NCI-H2171 (cell line): ENCODE measurements around the gene CCDC38.
A peak's percentile ranks its signal among the peaks of the same experiment; 100 is the strongest.
"Not testable (repeated sequence)": the region's sequence is repeated elsewhere in the genome, so short reads cannot be mapped to it uniquely, and the experiment has no call there.

ENCODE experiments used
- DNase-seq: peaks from one replicate; lab custom pipeline; 2025; lab: John Stamatoyannopoulos, UW

CCDC38 gene

DNA sequence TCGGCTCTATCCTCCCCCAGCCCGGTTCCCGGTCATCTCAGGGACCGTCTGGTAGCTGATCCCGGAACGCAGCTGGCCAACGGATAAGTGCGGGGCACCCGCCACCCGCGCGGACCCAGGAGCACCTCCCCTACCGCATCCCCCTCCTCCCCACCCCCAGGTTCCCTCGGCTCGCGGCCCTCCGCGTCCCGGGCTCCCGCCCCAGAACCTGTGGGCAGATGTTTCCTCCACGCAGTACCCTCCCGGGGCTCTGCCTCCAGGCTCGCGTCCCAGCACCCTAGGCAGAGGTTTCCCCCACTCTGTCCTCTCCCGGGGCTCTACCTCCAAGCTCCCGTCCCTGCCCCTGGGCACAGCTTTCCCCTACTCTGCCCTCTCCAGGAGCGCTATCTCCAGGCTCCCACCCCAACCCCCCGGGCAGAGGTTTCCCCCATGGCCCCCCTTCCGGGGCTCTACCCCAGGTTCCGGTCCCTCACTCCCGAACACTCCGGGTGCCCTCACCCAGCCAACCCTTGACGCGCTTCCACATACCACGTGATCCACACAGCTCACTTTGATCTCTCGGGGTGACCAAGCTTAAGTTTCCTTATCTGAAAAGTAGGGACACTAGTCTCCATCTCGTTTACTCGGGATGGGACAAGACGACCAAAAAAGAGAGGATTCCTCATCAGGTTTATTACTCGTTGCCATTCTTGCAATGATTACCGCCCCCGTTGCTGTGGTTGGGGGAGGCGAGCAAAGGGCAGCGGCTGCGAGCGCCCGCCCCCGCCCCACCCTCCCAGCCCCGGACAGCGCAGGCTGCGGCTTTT lies at the start of gene CCDC38:
TSS of gene CCDC38 (minus strand) at position 91 of the 806 bp plus-strand sequence. CDS start 6,105 bp downstream, outside the sequence.
- DNase-seq, result peak; percentile 87

DNA sequence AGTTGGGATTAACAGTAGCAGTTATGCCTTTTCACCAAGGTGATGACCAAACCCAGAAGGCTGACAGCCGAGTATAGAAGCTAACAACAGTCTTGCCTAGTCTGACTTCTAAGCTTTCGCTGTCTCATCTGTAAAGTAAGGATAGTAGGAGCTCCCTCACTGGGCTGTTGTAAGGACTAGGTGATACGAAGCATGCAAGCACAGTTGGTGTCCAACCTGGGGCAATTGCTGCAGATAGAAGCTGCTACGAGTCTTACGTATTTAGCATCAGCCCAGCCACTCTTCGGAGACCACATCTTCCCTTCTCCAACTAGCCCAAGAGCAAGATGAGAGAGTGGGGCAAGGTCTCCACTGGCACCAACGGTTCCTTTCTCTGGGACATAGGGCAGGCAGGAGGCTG lies 47.7 kb upstream of the CCDC38 start:
- DNase-seq, result no peak

DNA sequence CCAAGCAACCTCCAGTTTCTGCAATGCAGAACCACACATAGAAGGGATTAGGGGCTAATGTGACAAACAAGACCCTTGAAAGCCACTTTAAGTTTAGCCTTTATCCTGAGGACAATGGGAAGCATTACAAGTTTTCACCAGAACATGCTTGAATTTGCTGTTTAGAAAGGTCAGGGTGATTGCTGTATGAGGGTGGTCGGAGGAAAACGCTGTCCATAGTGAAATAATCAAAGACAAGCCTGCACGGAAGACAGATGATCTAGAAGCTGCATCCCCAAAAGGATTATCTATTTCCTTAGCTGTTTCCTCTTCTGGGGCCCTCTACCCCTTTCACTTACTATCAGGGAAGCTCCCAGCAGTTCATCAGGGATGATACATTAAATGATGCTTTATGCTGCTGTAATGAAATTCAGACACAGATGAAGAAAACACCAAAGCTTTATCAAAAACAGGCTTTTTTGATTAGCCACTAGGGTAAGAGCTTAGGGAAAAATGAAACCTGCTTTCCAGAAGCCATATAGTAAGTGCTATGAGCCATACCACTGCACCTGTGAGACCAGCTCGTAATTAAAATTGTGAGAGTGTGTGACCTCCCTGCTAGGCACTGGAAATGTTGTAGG lies 47.2 kb upstream of the CCDC38 start:
- DNase-seq, result no peak

DNA sequence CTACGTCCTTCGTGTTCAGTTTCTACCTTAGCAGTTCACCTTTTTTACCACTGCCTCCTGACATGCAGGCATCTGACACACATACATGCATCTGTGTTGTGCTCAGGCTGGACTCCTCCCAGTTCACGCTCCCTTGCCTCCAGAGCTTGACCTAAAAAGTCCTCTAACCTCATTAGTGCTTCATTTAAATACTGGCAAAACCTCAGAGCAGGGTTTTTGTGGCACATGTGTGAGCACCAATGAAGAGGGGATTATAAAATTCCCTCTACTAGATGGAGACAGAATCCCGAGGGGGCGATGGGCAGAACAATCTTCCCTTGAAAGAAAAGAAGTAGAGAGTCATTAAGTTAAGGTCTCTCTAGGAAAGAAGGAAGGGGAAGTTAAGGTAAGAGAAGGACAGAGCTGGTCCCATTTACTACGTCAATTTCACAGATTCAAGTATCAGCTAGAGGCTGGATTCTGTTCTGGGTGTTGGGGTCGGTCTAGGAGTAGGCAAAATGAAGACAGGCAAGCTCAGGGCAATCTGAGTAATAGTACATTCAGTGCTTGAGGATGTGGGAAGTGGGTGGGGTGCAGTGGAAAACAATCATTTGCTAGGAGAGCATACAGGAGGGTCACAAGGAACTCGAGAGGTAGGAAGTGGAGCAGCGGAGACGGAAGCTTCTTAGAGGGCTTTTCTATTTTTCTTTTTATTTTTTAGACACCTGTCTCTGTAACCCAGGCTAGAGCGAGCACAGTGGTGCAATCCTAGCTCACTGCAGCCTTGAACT lies 46.3 kb upstream of the CCDC38 start:
- no peak for DNase-seq

DNA sequence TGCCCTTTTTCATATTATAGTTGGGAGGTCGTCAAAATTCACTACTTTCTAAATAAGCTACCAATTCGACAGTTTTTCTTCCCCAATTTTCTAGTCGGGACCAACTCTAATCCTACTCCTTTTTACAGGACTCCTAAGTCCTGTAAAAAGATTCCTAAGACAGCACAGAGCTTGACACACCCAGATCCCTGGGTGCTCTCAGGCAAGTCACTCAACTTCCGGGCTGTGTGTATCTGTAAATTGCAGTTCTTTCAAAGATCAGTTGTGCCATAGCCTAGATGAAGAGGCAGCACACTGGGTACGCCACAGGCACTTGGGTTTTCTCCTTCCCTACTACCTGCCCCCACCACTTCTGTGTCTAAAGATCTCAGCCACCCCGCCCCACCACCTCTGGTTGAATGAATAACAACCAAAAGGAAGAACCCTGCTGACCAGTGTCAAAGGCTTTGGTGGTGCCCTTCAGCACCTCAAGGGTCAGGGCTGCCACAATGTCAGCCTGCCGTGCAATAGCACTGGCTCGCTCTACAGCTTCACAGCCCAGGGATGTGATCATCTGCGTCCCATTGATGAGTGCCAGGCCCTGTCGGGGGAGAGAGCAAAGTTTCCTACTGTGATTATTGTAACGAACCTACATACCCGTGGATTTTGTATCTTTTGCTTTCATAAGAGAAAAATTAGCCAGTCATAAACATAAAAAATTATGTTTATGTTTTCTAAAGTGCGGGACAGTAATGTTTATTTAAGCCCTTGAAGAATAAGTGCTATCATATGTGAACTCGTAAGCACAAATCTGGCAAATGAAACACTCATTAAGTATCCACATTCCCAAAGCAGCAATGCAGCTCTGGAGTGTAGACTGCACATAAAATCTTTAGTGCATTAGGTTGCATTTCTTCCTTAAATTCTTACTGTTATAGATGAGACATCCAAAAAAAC lies 44.5 kb upstream of the CCDC38 start:
- no peak for DNase-seq

DNA sequence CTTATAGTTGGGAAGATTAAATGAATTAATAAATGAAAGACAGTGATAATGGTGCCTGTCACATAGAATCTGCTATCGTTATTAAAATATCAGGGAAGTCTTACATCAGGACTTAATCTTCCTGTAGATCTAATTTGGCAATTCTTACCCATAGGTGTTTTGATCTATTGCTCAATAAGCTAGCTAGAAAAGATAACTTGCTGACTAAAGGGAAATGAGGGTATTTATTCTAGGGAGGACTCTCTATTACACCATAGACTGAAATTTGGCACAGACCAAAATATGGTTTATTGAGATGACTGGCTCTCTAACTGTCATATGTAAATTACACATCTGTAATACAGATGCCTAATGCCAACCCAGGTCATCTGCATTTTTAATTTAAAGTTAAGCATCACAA lies 42.3 kb upstream of the CCDC38 start:
- no peak for DNase-seq

DNA sequence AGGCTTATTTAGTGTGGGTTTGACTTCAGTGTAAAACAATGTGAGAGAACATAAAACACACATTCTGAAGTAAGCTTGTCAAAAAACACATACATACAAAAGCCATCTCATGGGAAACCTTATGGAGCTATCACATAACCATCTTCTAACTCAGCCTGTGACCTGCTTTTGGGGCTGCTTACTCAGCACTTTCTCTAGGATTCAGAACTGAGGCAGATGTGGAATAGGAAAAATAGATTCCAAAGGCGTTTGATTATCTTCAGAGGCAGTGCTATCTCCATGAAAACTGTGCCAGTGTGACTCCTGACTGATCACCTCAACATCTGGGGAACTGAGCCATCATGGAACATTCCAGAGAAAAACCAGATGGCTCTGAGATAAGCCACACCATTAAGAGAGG lies 40.2 kb upstream of the CCDC38 start:
- DNase-seq, result no peak

DNA sequence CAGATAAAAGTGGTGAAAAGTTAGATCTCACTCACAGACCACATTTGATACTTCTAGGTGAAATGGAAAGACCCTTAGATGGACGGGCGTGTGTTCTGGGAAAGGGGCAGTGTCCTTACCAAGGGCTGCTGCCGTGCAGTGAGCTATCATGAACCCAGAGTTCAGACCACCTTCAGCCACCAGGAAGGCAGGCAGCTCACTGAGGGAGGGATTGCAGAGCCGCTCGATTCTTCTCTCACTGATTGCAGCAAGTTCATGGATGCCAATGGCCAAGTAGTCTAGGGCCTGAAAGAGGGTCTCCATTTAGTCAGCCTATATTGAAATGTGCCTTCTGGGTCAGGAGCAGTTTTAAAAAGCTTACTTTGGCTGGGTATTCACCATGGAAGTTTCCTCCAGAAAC lies 38.0 kb upstream of the CCDC38 start:
- DNase-seq, result no peak

DNA sequence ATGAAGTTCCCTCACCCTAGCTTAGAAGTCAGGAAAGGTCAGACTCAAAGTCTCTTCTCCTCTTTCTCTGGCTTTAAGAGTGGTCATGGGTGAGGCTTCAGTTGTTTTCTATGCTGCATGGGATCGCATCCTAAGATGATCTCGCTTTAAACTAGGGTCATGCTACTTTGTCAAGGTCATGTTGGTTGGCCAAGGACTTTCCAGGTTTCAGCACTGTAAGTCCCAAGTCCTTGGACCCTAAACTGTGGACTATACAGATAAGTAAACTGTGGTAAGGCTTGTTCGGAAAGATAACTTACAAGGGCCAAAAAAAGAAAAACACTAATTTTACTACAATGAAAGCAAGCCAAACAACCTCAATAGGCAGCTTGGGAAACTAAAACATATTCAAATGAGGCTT lies 36.4 kb upstream of the CCDC38 start:
- DNase-seq, result no peak

DNA sequence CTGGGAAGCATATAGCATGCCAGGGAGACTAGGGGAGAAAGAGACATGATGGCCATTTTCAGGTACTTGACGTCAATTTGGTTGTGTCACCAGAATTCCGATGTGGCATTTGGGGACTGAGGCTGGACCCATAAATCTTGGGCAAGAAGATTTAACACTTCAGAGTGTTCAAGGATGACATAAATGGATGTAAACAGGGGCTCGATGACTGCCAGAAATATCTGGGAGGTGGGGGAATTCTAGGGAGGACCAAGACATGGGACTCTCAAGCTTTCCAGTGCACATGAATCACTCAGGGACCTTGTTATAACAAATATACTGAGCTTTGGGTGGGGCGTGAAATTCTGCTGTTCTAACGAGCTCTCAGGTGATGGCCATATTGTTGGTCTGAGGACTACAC lies 35.9 kb upstream of the CCDC38 start:
- DNase-seq, result no peak

DNA sequence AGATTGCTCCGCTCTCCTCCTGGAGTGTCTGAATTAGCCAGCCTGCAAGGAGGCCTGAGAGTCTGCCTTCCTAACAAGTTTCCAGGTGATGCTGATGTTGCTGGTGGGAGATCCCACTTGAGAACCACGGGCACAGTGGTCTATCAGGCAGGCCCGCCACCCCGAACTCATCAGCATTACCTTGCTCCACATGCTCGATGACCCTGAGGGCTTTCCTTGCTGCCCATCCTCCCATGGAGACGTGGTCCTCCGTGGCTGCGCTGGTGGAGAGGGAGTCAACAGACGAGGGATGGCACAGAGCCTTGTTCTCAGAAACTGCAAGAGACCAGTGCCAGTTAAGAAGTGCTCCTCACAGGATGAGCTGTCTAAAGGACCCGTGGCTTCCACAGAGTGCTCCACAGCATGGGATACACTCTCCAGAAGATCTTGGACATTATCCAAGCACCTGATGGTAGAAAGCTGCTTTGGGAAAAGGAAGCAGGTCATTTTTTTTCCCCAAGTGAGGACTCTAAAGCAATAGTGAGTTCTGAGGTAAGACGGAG lies 35.4 kb upstream of the CCDC38 start:
- no peak for DNase-seq

DNA sequence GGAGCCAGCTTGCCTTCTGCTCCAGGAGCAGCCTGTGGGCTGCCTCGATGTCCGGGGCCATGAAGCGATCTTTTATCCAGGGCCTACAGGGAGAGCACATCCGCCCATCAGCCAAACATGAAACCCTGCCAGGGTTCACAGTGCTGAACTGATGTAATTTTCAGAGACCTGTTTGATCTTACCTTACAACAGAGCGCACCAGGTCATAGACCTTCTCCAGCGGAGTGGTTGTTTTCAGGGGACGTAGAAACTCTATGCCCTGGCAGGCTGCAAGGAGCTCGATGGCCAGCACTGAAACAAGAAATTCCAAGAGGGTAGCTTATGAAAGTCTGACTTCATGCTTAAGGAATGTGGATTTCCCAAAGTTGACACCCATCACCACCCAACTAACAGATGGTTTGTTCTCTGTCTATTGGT lies 34.0 kb upstream of the CCDC38 start:
- DNase-seq, result no peak

DNA sequence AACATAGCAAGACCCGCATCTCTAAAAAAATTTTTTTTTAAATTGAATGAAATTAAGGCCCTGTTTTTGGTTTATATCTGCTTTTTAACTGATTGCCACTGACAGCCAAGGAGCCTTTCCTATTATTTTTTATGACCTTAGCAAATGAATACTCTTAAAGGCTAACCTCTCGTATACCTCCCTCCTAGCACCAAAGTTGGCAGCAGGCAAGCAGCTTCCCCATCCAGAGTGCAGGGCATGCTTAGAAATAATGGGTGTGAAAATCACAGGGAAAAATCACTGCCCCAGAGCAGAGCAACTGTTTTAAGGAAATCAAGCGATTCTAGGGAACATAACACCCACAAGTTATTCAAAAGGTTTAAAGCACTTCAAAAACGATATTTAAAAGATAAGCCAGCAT lies 33.1 kb upstream of the CCDC38 start:
- no peak for DNase-seq

DNA sequence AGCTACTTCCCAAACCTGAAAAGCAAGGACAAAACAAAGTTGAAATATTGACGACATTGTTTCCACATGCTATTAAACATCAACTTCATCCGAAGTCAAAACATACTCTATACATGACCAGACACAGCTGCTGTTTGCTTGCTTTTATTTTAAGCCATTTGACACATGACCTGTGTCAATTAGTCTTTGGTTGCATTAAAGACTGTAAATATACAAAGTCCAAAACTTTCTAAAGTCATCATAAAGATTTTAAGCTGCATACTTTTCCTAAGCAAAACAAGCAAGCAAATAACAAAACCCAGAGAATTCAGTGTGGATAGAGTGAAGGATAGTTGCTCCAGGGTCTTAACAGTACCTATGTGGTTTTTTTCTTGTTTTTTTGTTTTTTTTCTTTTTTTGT lies 31.9 kb upstream of the CCDC38 start:
- no peak for DNase-seq

DNA sequence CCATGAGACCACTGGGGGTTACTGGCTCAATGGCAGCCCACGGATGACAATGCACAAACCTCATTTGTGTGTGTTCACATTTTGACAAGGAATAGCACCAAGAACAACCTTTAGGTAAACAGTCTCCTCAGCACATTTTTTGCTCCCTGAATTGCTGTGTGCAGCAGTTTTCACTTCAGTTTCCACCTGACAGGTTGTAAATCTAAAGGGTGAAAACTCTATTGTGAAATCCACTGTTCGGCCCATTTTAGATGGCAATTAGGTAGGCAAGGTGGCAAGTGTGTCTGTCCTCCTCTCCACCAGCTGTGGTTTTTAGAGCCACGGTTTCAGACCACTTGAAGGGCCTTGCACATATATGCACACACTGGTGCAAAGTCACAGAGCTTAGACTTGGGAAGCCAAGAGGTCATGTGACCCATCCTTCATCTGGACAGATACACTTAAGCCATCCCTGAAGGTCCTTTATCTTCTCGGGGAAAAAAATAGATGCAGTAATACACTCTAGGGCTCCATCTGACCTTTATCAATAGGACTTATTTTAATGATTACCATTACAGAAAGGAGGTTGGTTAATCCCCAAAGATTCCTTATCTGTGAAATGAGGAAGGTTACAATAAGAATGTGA lies 30.5 kb upstream of the CCDC38 start:
- DNase-seq, result no peak

DNA sequence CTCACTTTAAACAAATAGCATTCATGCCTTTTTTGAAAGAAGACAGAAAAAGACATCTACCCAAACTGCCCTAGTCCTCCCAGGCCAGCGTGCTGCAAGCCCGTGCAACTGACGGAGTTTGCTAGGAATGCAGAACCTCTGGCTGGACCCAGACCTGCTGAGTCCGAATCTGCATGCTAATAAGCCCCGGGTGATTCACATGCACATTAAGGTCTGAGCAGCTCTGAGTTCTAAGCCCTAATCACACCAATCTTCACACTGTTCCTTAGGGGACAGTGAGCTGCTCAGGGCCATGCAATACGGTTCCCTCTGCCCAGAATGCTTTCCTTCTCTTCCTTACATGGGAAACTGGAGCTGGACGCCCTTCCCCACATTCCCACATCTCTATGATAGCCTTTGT lies 28.5 kb upstream of the CCDC38 start:
- DNase-seq, result no peak

DNA sequence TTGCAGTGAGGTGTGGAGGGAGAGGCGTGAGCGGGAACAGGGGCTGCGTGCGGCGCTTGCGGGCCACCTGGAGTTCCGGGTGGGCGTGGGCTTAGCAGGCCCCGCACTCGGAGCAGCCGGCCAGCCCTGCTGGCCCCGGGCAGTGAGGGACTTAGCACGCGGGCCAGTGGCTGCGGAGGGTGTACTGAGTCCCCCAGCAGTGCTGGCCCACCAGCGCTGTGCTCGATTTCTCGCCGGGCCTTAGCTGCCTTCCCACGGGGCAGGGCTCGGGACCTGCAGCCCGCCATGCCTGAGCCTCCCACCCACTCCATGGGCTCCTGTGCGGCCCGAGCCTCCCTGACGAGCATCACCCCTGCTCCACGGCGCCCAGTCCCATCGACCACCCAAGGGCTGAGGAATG lies 26.7 kb upstream of the CCDC38 start:
- not testable (repeated sequence) for DNase-seq

DNA sequence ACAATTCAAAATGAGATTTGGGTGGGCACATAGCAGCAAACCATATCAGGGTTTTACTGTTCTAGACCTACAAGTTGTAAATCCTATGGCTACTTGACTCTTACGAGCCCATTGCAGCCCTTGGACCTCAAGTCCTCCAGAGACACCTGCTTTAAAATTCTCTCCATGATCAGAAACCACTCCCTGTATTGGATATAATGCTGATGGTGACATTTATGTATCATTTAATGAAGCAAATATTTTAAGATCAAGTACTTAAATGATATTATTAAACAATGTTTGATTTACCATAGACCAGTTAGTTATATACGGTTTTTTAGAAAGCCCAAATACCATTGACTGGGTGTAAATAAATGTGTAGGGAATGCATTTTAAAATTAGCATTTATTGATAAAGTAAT lies 24.9 kb upstream of the CCDC38 start:
- DNase-seq, result no peak

DNA sequence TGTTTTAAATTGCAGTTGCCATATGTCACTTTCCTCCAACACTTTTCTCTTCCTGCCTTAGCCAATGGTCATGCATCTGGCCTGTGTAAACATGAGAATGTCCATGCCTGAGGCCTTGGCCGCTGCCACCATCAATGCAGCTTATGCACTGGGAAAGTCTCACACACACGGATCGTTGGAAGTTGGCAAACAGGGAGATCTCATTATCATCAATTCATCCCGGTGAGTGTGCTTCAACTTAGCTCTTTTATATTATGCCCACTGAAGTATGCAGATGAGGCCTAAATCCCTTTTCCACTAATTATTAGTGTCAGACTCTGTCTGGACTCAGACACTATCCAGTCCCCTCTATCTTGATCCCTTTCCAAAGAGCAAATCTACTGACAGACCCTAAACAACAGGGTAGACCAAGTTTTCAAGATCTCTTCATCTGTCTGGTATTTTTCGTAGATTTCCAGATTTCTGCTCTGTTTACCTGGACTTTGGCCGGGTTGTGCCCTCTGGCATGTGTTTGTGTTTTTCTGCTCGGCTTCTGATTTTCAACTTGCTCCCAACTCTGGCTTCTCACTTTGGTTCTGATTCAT lies 24.0 kb upstream of the CCDC38 start:
- no peak for DNase-seq

DNA sequence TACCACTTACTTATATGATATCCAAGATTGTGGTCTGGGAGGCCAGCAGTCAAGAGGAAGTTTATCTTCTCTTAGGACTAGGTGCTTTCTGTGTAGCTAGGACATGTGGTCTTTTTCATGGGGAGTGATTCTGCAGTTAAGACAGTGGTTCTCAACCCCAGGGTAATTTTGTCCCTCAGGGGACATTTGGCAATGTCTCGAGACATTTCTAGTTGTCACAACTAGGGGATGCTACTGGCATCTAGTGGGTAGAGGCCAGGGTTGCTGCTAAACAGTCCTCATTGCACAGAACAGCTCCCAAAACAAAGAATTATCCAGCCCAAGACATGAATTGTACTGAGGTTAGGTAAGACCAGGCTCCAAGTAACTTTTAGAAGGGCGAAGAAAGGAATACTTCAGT lies 20.7 kb upstream of the CCDC38 start:
- DNase-seq, result no peak

DNA sequence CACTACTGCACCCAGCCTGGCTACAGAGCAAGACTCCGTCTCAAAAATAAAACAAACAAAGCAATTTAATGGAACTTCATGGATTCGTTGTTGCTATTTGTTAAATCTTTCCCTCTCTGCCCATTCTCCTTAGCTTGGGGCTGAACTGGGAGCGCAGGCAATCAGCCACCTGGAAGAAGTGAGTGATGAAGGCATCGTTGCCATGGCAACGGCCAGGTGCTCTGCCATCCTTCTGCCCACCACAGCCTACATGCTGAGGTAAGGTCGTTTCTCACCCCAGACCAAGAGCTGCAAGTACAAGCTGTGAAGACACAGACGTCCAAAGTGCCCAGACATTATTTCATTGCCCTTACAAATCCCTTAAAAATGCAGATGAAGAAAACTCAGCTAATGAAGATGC lies 19.8 kb upstream of the CCDC38 start:
- DNase-seq, result no peak
